ENCODE measurements around the gene CASP1.
"Not testable (repeated sequence)": the region's sequence is repeated elsewhere in the genome, so short reads cannot be mapped to it uniquely, and the experiment has no call there.

GRCh38 chr11:105080171-105080906 is 45.4 kb upstream of the CASP1 start:
- TF ChIP-seq, protein P1, sequence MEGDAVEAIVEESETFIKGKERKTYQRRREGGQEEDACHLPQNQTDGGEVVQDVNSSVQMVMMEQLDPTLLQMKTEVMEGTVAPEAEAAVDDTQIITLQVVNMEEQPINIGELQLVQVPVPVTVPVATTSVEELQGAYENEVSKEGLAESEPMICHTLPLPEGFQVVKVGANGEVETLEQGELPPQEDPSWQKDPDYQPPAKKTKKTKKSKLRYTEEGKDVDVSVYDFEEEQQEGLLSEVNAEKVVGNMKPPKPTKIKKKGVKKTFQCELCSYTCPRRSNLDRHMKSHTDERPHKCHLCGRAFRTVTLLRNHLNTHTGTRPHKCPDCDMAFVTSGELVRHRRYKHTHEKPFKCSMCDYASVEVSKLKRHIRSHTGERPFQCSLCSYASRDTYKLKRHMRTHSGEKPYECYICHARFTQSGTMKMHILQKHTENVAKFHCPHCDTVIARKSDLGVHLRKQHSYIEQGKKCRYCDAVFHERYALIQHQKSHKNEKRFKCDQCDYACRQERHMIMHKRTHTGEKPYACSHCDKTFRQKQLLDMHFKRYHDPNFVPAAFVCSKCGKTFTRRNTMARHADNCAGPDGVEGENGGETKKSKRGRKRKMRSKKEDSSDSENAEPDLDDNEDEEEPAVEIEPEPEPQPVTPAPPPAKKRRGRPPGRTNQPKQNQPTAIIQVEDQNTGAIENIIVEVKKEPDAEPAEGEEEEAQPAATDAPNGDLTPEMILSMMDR (IDR thresholded peaks at IDR 0.05; ENCODE audit: low read depth, low read length): not testable (repeated sequence)
- not testable (repeated sequence) for TF ChIP-seq EZH2phosphoT487 (IDR thresholded peaks at IDR 0.05; ENCODE audit: low read depth)
